T-helper 9 cell (primary cell): ENCODE results near the gene SLC4A7.
"Not testable (repeated sequence)": the region's sequence is repeated elsewhere in the genome, so short reads cannot be mapped to it uniquely, and the experiment has no call there.

Source experiments
- DNase-seq: peaks from one replicate; pipeline ENCODE4 v3.0.0-alpha.2; 2020

The SLC4A7 gene

GRCh38 chr3:27486336-27486735 lies 2.2 kb upstream of the SLC4A7 start:
- no peak for DNase-seq

DNA sequence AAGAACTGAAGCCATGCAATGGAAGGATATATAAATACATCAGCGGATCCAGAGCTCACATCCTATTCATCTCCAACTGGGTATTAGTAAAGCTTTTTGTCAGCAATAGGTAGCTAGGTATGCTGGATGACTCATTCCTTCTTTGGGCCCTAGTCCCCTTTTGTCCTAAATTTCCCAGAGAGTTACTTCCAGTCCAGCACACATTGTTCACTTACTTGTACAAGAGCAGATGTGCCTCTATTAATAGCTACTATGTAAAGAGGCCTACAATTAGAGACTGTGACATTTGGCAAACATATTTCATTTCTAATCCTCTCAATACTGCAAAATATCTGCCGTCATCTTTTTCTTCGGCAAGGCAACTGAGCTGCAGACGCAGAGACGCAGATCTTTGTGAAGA lies 1.7 kb upstream of the SLC4A7 start:
- no peak for DNase-seq

- peak; percentile 26 for DNase-seq
Observed at GRCh38 chr3:27483117-27484014, 818 bp downstream of the SLC4A7 start.

DNA sequence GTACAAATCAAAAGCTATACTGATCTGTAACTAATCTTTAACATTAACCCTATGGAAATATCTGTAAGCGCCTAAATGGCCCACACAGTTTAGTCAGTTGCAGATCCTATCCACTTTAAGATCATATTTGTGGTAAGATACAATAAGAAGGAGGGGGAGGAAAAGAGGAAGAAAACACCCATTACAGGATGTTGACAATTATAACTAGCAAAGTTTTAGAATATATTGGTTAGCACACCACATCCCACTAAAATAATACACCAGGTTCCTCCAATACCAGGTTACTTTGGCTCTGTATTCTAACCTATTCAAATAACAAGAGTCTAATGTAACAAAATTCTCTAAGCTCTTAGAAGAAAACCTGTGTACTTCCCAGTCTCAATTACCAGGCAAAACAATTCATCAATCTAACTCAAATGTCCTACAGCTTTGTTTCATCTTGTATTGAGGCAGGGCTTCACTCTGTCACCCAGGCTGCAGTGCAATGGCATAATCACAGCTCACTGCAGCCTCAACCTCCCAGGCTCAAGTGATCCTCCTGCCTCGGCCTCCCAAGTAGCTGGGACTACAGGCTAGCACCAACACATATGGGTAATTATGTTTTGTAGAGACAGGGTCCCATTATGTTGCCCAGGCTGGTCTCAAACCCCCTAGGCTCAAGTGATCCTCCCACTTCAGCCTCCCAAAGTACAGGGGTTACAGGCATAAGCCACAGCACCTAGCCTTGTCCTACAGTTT lies 4.2 kb downstream of the SLC4A7 start:
- no peak for DNase-seq

- DNase-seq, result no peak
Observed at GRCh38 chr3:27471923-27472550, 12.1 kb downstream of the SLC4A7 start.

GRCh38 chr3:27468283-27468886 lies 15.8 kb downstream of the SLC4A7 start:
- no peak for DNase-seq

DNA sequence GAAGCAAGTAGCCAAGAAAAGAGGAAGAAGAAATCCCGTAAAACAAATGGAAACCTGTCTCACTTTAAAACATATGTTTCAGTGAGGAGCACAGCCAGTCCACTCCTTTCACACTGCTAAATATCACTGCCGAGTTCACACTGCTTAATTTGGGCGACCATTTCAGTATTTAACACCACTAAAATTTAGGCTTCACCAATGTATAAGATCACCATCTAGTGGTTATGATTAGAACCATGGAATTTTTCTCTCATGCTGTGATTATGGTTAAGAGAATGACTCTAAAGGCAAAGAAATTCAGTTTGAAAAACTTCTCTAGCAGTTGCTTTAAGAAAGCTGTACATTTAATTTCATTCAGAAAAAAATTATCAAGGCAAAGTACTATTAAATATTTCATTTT lies 16.6 kb downstream of the SLC4A7 start:
- no peak for DNase-seq

DNA sequence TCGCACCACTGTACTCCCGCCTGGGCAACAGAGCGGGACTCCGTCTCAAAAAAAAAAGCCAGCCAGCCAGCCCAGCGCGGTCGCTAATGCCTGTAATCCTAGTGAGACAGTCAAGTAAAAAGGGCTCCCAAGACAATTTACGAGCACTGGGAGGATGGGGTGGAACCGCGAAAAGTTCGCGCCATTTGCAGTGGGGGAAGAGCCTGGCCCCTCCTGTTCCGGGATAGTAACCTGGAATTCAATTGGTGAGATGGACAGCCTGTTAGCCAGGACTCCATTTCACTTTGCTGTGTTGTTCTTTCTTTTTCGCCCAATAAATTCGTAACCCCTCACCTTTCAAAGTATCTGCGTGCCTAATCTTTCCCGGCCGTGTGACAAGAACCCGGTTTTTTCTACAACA lies 19.5 kb downstream of the SLC4A7 start:
- no peak for DNase-seq

DNA sequence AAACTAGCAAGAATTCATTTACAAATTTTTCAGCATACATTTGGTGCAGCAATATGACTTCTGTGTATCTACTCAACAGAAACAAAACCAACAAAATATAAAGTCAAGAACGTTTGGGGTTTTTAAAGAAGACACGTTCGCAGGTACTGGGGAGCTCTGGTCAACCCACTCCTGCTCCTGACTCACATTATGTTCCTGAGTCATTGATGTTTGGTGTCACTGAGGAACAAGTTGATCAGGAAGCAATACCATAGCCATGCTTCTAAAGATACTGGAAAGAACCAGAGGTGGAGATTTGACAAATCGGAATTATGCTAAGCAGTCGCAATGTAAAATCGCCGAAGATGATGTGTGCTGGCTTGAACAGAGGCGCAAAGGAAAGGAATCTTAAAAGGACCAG lies 22.0 kb downstream of the SLC4A7 start:
- no peak for DNase-seq

- DNase-seq, result no peak
Observed at GRCh38 chr3:27458929-27459328, 25.3 kb downstream of the SLC4A7 start.

DNA sequence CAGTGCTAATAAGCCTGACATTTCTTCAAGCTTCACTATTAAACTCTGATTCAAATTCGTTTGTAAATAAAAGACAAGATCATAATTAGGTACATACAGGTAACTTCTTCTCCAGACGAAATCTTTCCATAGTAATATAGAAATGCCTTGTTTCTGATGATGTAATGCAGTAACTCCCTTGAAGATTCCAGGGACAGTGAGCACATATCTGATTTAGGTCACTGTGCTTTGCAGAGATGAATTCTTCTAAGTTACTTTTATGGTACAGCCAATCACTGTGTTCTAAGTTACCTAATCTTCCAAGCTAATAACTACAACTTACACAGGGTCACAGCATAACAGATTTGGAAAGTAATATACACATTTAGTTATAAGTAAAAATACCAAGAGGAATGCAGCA lies 27.6 kb downstream of the SLC4A7 start:
- DNase-seq, result no peak

GRCh38 chr3:27454914-27455313 lies 29.3 kb downstream of the SLC4A7 start:
- DNase-seq, result no peak

- DNase-seq, result no peak
Observed at GRCh38 chr3:27454461-27454860, 29.7 kb downstream of the SLC4A7 start.

GRCh38 chr3:27452368-27453090 lies 31.7 kb downstream of the SLC4A7 start:
- no peak for DNase-seq

- DNase-seq, result no peak
Observed at GRCh38 chr3:27451842-27452241, 32.3 kb downstream of the SLC4A7 start.

DNA sequence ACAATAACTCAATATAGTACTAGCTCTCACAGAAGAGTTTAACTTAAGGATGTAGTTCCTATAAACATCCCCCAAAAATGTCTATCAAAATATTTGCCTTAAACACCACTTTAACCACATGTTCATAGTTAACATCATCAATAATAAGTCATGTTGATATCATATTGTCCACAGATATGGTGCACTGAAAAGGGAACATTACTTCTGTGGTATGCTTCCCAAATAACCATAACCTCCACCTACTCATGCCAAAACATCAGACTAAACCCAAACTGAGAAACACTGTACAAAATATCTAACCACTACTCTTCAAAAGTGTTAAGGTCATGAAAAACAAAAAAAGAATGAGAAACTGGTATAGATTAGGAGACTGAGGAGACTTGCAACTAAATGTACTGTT lies 32.9 kb downstream of the SLC4A7 start:
- DNase-seq, result no peak

DNA sequence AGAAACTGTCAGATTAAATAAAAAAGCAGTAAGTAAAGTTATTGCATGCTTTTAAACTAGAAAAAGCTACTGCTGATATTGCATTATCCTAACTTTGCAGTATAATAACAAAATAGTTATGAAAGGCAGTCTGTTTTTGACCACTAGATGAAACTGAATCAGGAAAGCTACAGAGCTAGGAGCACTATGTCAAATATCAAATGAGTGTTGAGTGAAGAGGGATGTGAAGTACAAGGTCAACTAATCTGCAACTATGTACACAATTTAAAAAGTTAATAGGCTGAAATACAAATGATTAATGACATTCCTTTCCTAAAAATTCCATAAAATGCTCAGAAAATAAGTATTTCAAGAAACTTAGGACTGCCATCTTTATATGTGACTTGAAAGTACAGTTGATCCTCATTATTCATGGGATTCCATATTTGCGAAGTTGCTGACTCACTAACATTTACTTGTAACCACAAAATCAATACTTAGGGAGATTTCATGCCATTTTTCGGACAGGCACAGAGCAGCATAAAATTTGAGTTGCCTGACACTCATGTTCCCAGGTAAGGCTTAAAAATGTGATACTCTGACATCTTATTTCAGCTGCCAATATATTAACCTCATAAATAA lies 34.5 kb downstream of the SLC4A7 start:
- DNase-seq, result no peak

DNA sequence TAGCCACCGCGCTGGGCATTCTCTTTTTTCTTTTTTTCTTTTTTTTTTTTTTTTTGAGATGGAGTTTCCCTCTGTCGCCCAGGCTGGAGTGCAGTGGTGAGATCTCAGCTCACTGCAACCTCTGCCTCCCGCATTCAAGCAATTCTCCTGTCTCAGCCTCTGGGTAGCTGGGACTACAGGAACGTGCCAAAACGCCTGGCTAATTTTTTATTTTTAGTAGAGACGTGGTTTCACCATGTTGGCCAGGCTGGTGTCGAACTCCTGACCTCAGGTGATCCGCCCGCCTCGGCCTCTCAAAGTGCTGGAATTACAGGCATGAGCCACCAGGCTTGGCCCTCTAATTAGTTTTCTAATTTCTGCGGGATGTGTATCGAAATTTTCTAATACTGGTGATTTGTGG lies 41.2 kb downstream of the SLC4A7 start:
- not testable (repeated sequence) for DNase-seq

DNA sequence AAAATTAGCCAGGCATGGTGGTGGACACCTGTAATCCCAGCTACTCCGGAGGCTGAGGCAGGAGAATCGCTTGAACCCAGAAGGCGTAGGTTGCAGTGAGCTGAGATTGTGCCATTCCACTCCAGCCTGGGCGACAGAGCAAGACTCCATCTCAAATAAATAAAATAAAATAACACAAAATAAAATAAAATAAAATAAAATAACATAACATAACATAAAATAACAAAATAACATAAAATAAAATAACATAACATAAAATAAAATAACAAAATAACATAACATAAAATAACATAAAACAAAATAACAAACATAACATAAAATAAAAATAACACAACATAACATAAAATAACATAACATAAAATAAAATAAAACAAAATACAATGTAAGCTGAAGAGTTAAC lies 45.8 kb downstream of the SLC4A7 start:
- not testable (repeated sequence) for DNase-seq

DNA sequence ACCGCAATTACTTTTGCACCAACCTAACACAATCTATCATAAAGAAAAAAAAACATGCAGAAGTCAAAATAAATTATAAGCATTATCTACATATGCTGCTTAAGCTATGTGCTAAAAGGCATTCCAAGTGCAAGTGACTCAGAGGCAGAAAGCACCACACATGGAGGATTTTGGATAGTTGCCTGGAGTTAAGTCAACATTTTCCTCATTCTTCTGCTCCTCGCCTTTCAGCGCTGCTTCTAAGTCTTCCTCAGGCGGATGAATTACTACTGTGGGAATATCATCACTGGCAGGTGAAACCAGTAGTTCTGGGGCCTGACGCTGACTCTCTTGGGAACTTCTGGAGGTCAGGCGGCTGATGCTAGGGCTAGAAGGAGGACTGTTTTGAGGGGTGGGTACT lies 53.1 kb downstream of the SLC4A7 start:
- DNase-seq, result no peak

DNA sequence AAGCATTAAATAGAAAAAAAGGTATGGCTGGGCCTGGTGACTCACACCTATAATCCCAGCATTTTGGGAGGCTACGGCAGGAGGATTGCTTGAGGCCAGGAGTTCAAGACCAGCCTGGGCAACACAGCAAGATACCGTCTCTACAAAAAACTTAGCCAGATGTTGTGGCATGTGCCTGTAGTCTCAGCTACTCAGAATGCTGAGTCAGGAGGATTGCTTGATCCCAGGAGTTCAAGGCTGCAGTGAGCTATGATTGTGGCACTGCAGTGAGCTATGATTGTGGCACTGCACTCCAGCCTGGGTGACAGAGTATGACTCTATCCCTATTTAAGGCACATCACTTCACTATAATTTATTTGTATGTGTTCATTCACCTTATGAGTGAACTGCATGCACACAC lies 54.3 kb downstream of the SLC4A7 start:
- no peak for DNase-seq

- DNase-seq, result no peak
Observed at GRCh38 chr3:27428446-27428845, 55.7 kb downstream of the SLC4A7 start.
